Measurements from ENCODE around the gene LIPK. TPM values are rescaled to one million over a fixed set of nuclear protein-coding genes. Genes with fewer than 3 reads are reported as not detected.
A peak's percentile ranks its signal among the peaks of the same experiment; 100 is the strongest.

LIPK gene
- total and polyA plus RNA-seq, 2 experiments from 2014 or later = not detected

GRCh38 chr10:88725798-88726197 is 19.7 kb downstream of the LIPK start:
- H3K4me1 ChIP-seq (ENCODE audit: low read depth) = peaks cover 4% of the 10 kb centered on the region
- no peaks in the 10 kb centered on the region for H3K9me3 ChIP-seq (ENCODE audit: low read depth)
- H3K4me3 ChIP-seq = no peak overlapping the region
- H3K27me3 ChIP-seq = peaks cover 7% of the 10 kb centered on the region
- no peak for DNase-seq (ENCODE audit: low read depth in 1 of 2, low spot score in 1 of 2)
- H3K36me3 ChIP-seq = no peaks in the 10 kb centered on the region
- no peak overlapping the region for H3K27ac ChIP-seq
- TF ChIP-seq CTCF (IDR thresholded peaks at IDR 0.05; ENCODE audit: low read depth, low read length) = no peak

GRCh38 chr10:88728107-88728763 is 22.2 kb downstream of the LIPK start:
- peak; percentile 28 for TF ChIP-seq CTCF (IDR thresholded peaks at IDR 0.05; ENCODE audit: low read depth, low read length)
- Histone ChIP-seq H3K36me3 (no peaks in the 10 kb centered on the region), H3K9me3 (ENCODE audit: low read depth) (no peaks in the 10 kb centered on the region), H3K27me3 (peaks cover 7% of the 10 kb centered on the region), H3K27ac (no peak overlapping the region), H3K4me1 (ENCODE audit: low read depth) (peaks cover 4% of the 10 kb centered on the region), H3K4me3 (no peak overlapping the region)
- DNase-seq (ENCODE audit: low read depth in 1 of 2, low spot score in 1 of 2) = peak in 1 of 2 donors; percentile 17

GRCh38 chr10:88730864-88731263 is 24.8 kb downstream of the LIPK start:
- H3K27ac ChIP-seq = no peak overlapping the region
- H3K4me1 ChIP-seq (ENCODE audit: low read depth) = peaks cover 4% of the 10 kb centered on the region
- TF ChIP-seq CTCF (IDR thresholded peaks at IDR 0.05; ENCODE audit: low read depth, low read length) = no peak
- H3K4me3 ChIP-seq = no peak overlapping the region
- no peak for DNase-seq (ENCODE audit: low read depth in 1 of 2, low spot score in 1 of 2)
- no peaks in the 10 kb centered on the region for H3K27me3 ChIP-seq
- H3K9me3 ChIP-seq (ENCODE audit: low read depth) = no peaks in the 10 kb centered on the region
- H3K36me3 ChIP-seq = no peaks in the 10 kb centered on the region

GRCh38 chr10:88731296-88731695 is 25.2 kb downstream of the LIPK start:
- H3K27ac ChIP-seq = no peak overlapping the region
- TF ChIP-seq CTCF (IDR thresholded peaks at IDR 0.05; ENCODE audit: low read depth, low read length) = no peak
- H3K4me1 ChIP-seq (ENCODE audit: low read depth) = peaks cover 4% of the 10 kb centered on the region
- peak; percentile 4 to 22 for DNase-seq (ENCODE audit: low read depth in 1 of 2, low spot score in 1 of 2)
- H3K27me3 ChIP-seq = no peaks in the 10 kb centered on the region
- H3K4me3 ChIP-seq = no peak overlapping the region
- H3K9me3 ChIP-seq (ENCODE audit: low read depth) = no peaks in the 10 kb centered on the region
- H3K36me3 ChIP-seq = no peaks in the 10 kb centered on the region

GRCh38 chr10:88733215-88733614 is 27.2 kb downstream of the LIPK start:
- Histone ChIP-seq H3K4me1 (ENCODE audit: low read depth) (peaks cover 4% of the 10 kb centered on the region), H3K4me3 (no peak overlapping the region), H3K27ac (no peak overlapping the region), H3K9me3 (ENCODE audit: low read depth) (no peaks in the 10 kb centered on the region), H3K36me3 (no peaks in the 10 kb centered on the region), H3K27me3 (no peaks in the 10 kb centered on the region)
- no peak for DNase-seq (ENCODE audit: low read depth in 1 of 2, low spot score in 1 of 2)
- no peak for TF ChIP-seq CTCF (IDR thresholded peaks at IDR 0.05; ENCODE audit: low read depth, low read length)
